Measurements from ENCODE around the gene ZBTB46. TPM values are rescaled to one million over a fixed set of nuclear protein-coding genes. Genes with fewer than 3 reads are reported as not detected.
A peak's percentile ranks its signal among the peaks of the same experiment; 100 is the strongest.

ZBTB46 gene
- total RNA-seq, 1 donor, result 36.4 TPM

GRCh38 chr20:63842258-63842657 lies 11.2 kb upstream of the ZBTB46 start:
- peak in 1 of 3 donors; percentile 75 for DNase-seq (ENCODE audit: low read depth in 2 of 3, low spot score in 2 of 3)

- no peak for DNase-seq (ENCODE audit: low read depth in 2 of 3, low spot score in 2 of 3)
Measured at GRCh38 chr20:63840405-63840828, 9.4 kb upstream of the ZBTB46 start.

- no peak for DNase-seq (ENCODE audit: low read depth in 2 of 3, low spot score in 2 of 3)
Measured at GRCh38 chr20:63839620-63840019, 8.6 kb upstream of the ZBTB46 start.

- no peak for DNase-seq (ENCODE audit: low read depth in 2 of 3, low spot score in 2 of 3)
Measured at GRCh38 chr20:63837479-63837878, 6.4 kb upstream of the ZBTB46 start.

- DNase-seq (ENCODE audit: low read depth in 2 of 3, low spot score in 2 of 3), result no peak
Measured at GRCh38 chr20:63836458-63837344, 5.6 kb upstream of the ZBTB46 start.

- DNase-seq (ENCODE audit: low read depth in 2 of 3, low spot score in 2 of 3), result peak in 1 of 3 donors; percentile 56
Measured at GRCh38 chr20:63835021-63835858, 4.2 kb upstream of the ZBTB46 start.

GRCh38 chr20:63834491-63834880 lies 3.4 kb upstream of the ZBTB46 start:
- no peak for DNase-seq (ENCODE audit: low read depth in 2 of 3, low spot score in 2 of 3)

- DNase-seq (ENCODE audit: low read depth in 2 of 3, low spot score in 2 of 3), result no peak
Measured at GRCh38 chr20:63833776-63834490, 2.9 kb upstream of the ZBTB46 start.

GRCh38 chr20:63831993-63832686 lies 1.1 kb upstream of the ZBTB46 start:
- no peak for DNase-seq (ENCODE audit: low read depth in 2 of 3, low spot score in 2 of 3)

GRCh38 chr20:63831646-63831992 lies 555 bp upstream of the ZBTB46 start:
- DNase-seq (ENCODE audit: low read depth in 2 of 3, low spot score in 2 of 3), result no peak

GRCh38 chr20:63829945-63830835 lies 874 bp downstream of the ZBTB46 start:
- no peak for DNase-seq (ENCODE audit: low read depth in 2 of 3, low spot score in 2 of 3)

- DNase-seq (ENCODE audit: low read depth in 2 of 3, low spot score in 2 of 3), result no peak
Measured at GRCh38 chr20:63829603-63829944, 1.5 kb downstream of the ZBTB46 start.

GRCh38 chr20:63828951-63829350 lies 2.1 kb downstream of the ZBTB46 start:
- DNase-seq (ENCODE audit: low read depth in 2 of 3, low spot score in 2 of 3), result no peak

GRCh38 chr20:63828545-63828944 lies 2.5 kb downstream of the ZBTB46 start:
- DNase-seq (ENCODE audit: low read depth in 2 of 3, low spot score in 2 of 3), result no peak

GRCh38 chr20:63828124-63828523 lies 2.9 kb downstream of the ZBTB46 start:
- DNase-seq (ENCODE audit: low read depth in 2 of 3, low spot score in 2 of 3), result no peak

- no peak for DNase-seq (ENCODE audit: low read depth in 2 of 3, low spot score in 2 of 3)
Measured at GRCh38 chr20:63826753-63827152, 4.3 kb downstream of the ZBTB46 start.

GRCh38 chr20:63825331-63826118 lies 5.5 kb downstream of the ZBTB46 start:
- no peak for DNase-seq (ENCODE audit: low read depth in 2 of 3, low spot score in 2 of 3)

GRCh38 chr20:63823691-63824311 lies 7.3 kb downstream of the ZBTB46 start:
- DNase-seq (ENCODE audit: low read depth in 2 of 3, low spot score in 2 of 3), result no peak
